Endothelial cell of umbilical vein (primary cell): Measurements from ENCODE around the gene SYNPR. TPM values are rescaled to one million over a fixed set of nuclear protein-coding genes. Genes with fewer than 3 reads are reported as not detected.

Source experiments
- BruUV-seq: library from RNA; stranded (reverse); fragments of 400-500 nt; replicated peaks from 2 replicates; lab custom pipeline; 2021; lab: Mats Ljungman, UMichigan
- CTCF ChIA-PET: fragments of 300-600, 350-600 bp; sonication (Branson Sonifier 250); formaldehyde crosslinking; loops from one replicate; lab custom pipeline; 2021; ENCODE audit warnings: antibody characterized with exemption, inconsistent platforms; lab: Charles Lee
- POLR2A ChIA-PET: fragments of 300-600, 350-600 bp; sonication (Branson Sonifier 250); formaldehyde crosslinking; loops from one replicate; lab custom pipeline; 2021; ENCODE audit warnings: antibody characterized with exemption, inconsistent platforms; lab: Charles Lee
- DNase-seq: peaks from one replicate; pipeline ENCODE4 v3.0.0-alpha.2; 2011; ENCODE audit warnings: low read depth, low spot score
- FAIRE-seq: peaks from 2 replicates; lab custom pipeline; 2011; peaks lifted over from hg19 to GRCh38; lab: Jason Lieb, UNC
- H2AFZ ChIP-seq: 2 replicates; pipeline ENCODE4 v1.6.0; 2012; ENCODE audit warnings: low read depth, low read length, control low read depth, inconsistent platforms
- H3K27ac ChIP-seq: 2 replicates; pipeline ENCODE4 v1.5.1; 2011; ENCODE audit warnings: low read depth, mild to moderate bottlenecking, control low read depth, low read length, moderate library complexity; ENCODE audit not compliant: insufficient read depth
- H3K27me3 ChIP-seq, 2 experiments: 2 replicates each; pipeline versions ENCODE4 v1.6.0 to v1.6.1; 2011; ENCODE audit warnings: low read length in 2 of 2, mixed read lengths in 1 of 2; ENCODE audit not compliant: control insufficient read depth in 2 of 2, insufficient read depth in 2 of 2
- H3K36me3 ChIP-seq, 2 experiments: 2 replicates in 1 of 2; 3 replicates in 1 of 2; pipeline ENCODE4 v1.5.1; 2011; ENCODE audit warnings: low read length in 2 of 2, mild to moderate bottlenecking in 1 of 2, moderate library complexity in 1 of 2; ENCODE audit not compliant: control insufficient read depth in 2 of 2, insufficient read depth in 2 of 2; ENCODE audit errors: extremely low read depth in 1 of 2
- H3K4me1 ChIP-seq: 3 replicates; pipeline ENCODE4 v1.5.1; 2011; ENCODE audit warnings: mild to moderate bottlenecking, low read length; ENCODE audit not compliant: control insufficient read depth, insufficient read depth; ENCODE audit errors: extremely low read depth
- H3K4me2 ChIP-seq: 2 replicates; pipeline ENCODE4 v1.6.1; 2011; ENCODE audit warnings: low read length, control low read depth, mixed read lengths; ENCODE audit not compliant: insufficient read depth
- H3K4me3 ChIP-seq, 3 experiments: fragments of 200-600 bp in 1 of 3; sonication (generic), shearing (Covaris generic) in 1 of 3; replicated peaks in 1 of 3; 2 replicates each; pipeline ENCODE4 v1.5.1; 2011 to 2016; ENCODE audit warnings: control low read depth in 3 of 3, low read length in 3 of 3, mild to moderate bottlenecking in 2 of 3, inconsistent platforms in 1 of 3, low read depth in 1 of 3, moderate library complexity in 1 of 3; ENCODE audit not compliant: insufficient read depth in 1 of 3
- H3K79me2 ChIP-seq: 2 replicates; pipeline ENCODE4 v1.6.0; 2012; ENCODE audit warnings: low read length, inconsistent platforms; ENCODE audit not compliant: control insufficient read depth, insufficient read depth
- H3K9ac ChIP-seq: replicated peaks from 2 replicates; pipeline ENCODE3; 2011; ENCODE audit warnings: low read length, control low read depth; ENCODE audit not compliant: insufficient read depth; ENCODE audit errors: extremely low read depth
- H3K9me1 ChIP-seq: replicated peaks from 3 replicates; pipeline ENCODE4 v1.6.0; 2011; ENCODE audit warnings: mild to moderate bottlenecking, low read length; ENCODE audit not compliant: control insufficient read depth, insufficient read depth; ENCODE audit errors: extremely low read depth
- H3K9me3 ChIP-seq: replicated peaks from 2 replicates; pipeline ENCODE4 v1.5.1; 2012; ENCODE audit warnings: low read length, inconsistent platforms; ENCODE audit not compliant: control insufficient read depth, insufficient read depth
- H4K20me1 ChIP-seq: replicated peaks from 2 replicates; pipeline ENCODE3; 2011; ENCODE audit warnings: mild to moderate bottlenecking, low read length; ENCODE audit not compliant: control insufficient read depth, insufficient read depth; ENCODE audit errors: extremely low read depth
- EZH2 ChIP-seq: IDR thresholded peaks from 2 replicates; pipeline ENCODE4 v1.6.1; 2012; ENCODE audit warnings: borderline replicate concordance, low read depth, mild to moderate bottlenecking, moderate library complexity, low read length, inconsistent platforms; ENCODE audit not compliant: severe bottlenecking
- FOS ChIP-seq: IDR thresholded peaks from 2 replicates; pipeline ENCODE4 v1.6.1; 2011; ENCODE audit warnings: mild to moderate bottlenecking, low read length, moderate library complexity, borderline replicate concordance; ENCODE audit not compliant: insufficient read depth
- GATA2 ChIP-seq: IDR thresholded peaks from 2 replicates; pipeline ENCODE4 v1.7.0; 2011; ENCODE audit warnings: low read depth, mild to moderate bottlenecking, moderate library complexity, mixed read lengths, low read length; ENCODE audit not compliant: insufficient read length, insufficient read depth
- JUN ChIP-seq: IDR thresholded peaks from 2 replicates; pipeline ENCODE4 v1.6.1; 2011; ENCODE audit warnings: borderline replicate concordance, low read depth; ENCODE audit not compliant: insufficient read length, insufficient read depth
- MYC ChIP-seq: IDR thresholded peaks from one replicate; pipeline ENCODE4 v1.6.1; 2011; ENCODE audit warnings: mild to moderate bottlenecking, low read depth, low read length
- POLR2A ChIP-seq: IDR thresholded peaks from 2 replicates; pipeline ENCODE4 v1.6.1; 2012; ENCODE audit warnings: low read depth, mild to moderate bottlenecking, control low read depth, low read length
- POLR2AphosphoS5 ChIP-seq: IDR thresholded peaks from 2 replicates; pipeline ENCODE4 v1.6.1; 2012; ENCODE audit warnings: low read depth, mild to moderate bottlenecking, control low read depth, low read length, moderate library complexity; ENCODE audit not compliant: insufficient read depth
- dilution Hi-C: fragments of 300-500 bp; cut with MboI; formaldehyde crosslinking; loops from one replicate; pipeline ENCODE4 v1.15.0; 2019; ENCODE audit warnings: low sequenced_read_pairs; ENCODE audit not compliant: extremely low pct_ligation_motif_present
- intact Hi-C: fragments of 100-400 bp; cut with micrococcal nuclease; formaldehyde crosslinking; loops from one replicate; pipeline ENCODE4 v1.10.0; 2022
- polyA plus RNA-seq, 4 experiments: library from polyadenylated mRNA; depleted of rRNA in 3 of 4; stranded (reverse) in 3 of 4; unstranded in 1 of 4; fragments of >200 nt; gene quantifications; 2 replicates each; pipeline versions ENCODE4 v1.2.1 to v1.2.3, GENCODE V29; 2011 to 2012; ENCODE audit warnings: missing spikeins in 1 of 4
- total RNA-seq: library from RNA; stranded (reverse); gene quantifications from 2 replicates; pipeline ENCODE4 v1.2.3, GENCODE V29; 2021
- TF ChIP-seq, protein P1 (sequence below): IDR thresholded peaks from 2 replicates; pipeline ENCODE4 v1.6.1; 2011; ENCODE audit not compliant: insufficient read depth, insufficient read length
- TF ChIP-seq, protein P2 (sequence below), 2 donors: IDR thresholded peaks; 1 replicate in 1 of 2; 2 replicates in 1 of 2; pipeline ENCODE4 v1.5.1; 2011; ENCODE audit warnings: low read length in 2 of 2, mild to moderate bottlenecking in 2 of 2, moderate library complexity in 2 of 2, control low read depth in 1 of 2, inconsistent platforms in 1 of 2, low read depth in 1 of 2; ENCODE audit not compliant: insufficient read depth in 1 of 2; ENCODE audit errors: extremely low read depth in 1 of 2

SYNPR gene
- total and polyA plus RNA-seq, 2 donors (not counting 3 experiments of a cell fraction or from before 2014, with no cell fraction given): not detected

DNA sequence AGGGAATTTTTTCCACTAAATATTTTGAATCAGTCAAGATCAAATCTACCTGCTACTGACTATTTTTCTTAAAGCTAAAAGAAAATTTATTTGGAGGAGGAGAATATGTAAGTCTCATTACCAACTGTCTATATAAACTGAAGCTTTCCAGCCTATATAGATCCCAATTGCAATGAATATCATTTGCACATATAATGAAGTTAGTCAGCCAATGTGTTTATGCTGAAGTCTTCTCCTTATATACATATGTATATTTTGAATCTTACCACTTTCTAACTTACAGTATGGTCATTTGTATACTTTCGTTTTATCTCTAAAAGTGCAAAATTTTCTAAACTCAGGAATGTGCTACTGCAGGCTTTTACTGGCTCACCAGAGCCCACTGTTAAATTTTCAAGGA, 136.5 kb downstream of the SYNPR start:
- Histone ChIP-seq H2AFZ (no peak overlapping the region), H3K4me2 (no peak overlapping the region), H3K27ac (no peak overlapping the region), H3K79me2 (no peaks in the 10 kb centered on the region), H3K4me1 (no peaks in the 10 kb centered on the region), H3K4me3 (no peak overlapping the region), H3K27me3 (no peaks in the 10 kb centered on the region), H4K20me1 (no peaks in the 10 kb centered on the region), H3K9ac (no peak overlapping the region), H3K9me1 (no peaks in the 10 kb centered on the region), H3K9me3 (no peaks in the 10 kb centered on the region), H3K36me3 (no peaks in the 10 kb centered on the region)
- FAIRE-seq (no peak), DNase-seq (no peak)
- no peak for TF ChIP-seq FOS
- TF ChIP-seq GATA2: no peak
- no peak for TF ChIP-seq JUN
- TF ChIP-seq, protein P1, sequence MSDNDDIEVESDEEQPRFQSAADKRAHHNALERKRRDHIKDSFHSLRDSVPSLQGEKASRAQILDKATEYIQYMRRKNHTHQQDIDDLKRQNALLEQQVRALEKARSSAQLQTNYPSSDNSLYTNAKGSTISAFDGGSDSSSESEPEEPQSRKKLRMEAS: no peak
- TF ChIP-seq POLR2AphosphoS5: no peak
- no peak for TF ChIP-seq MYC
- no peak for TF ChIP-seq POLR2A
- no peak for TF ChIP-seq EZH2
- TF ChIP-seq, protein P2, sequence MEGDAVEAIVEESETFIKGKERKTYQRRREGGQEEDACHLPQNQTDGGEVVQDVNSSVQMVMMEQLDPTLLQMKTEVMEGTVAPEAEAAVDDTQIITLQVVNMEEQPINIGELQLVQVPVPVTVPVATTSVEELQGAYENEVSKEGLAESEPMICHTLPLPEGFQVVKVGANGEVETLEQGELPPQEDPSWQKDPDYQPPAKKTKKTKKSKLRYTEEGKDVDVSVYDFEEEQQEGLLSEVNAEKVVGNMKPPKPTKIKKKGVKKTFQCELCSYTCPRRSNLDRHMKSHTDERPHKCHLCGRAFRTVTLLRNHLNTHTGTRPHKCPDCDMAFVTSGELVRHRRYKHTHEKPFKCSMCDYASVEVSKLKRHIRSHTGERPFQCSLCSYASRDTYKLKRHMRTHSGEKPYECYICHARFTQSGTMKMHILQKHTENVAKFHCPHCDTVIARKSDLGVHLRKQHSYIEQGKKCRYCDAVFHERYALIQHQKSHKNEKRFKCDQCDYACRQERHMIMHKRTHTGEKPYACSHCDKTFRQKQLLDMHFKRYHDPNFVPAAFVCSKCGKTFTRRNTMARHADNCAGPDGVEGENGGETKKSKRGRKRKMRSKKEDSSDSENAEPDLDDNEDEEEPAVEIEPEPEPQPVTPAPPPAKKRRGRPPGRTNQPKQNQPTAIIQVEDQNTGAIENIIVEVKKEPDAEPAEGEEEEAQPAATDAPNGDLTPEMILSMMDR (IDR thresholded peaks at IDR 0.05; ENCODE audit: extremely low read depth in 1 of 2, insufficient read depth in 1 of 2, low read depth in 1 of 2, low read length in 2 of 2): no peak
- POLR2A ChIA-PET: no interaction called here
- CTCF ChIA-PET: no interaction called here
- dilution Hi-C loops: no loop called here
- intact Hi-C loops: no loop called here
- no TSS peak for BruUV-seq
